Right lobe of liver (tissue), 4 donors: ENCODE data around the gene JUP.
A peak's percentile ranks its signal among the peaks of the same experiment; 100 is the strongest.

ENCODE experiments used
- CTCF ChIP-seq, 4 donors: fragments of 200-600 bp in 3 of 4; fragments of 450-650 bp in 1 of 4; IDR thresholded peaks; one replicate each; pipeline versions ENCODE4 v1.5.1 to v1.8.0; 2016 to 2022; ENCODE audit warnings: antibody characterized with exemption in 4 of 4, mild to moderate bottlenecking in 2 of 4
- POLR2A ChIP-seq: fragments of 450-650 bp; IDR thresholded peaks from one replicate; pipeline ENCODE4 v1.6.1; 2017; ENCODE audit warnings: antibody characterized with exemption, mild to moderate bottlenecking
- donor health status: DM: no; HTN: no; CAD: no.
- donor health status: DM: no; HTN: no; CAD: no.
- donor health status: DM: no; HTN: yes; CAD: no.

- TF ChIP-seq CTCF (IDR thresholded peaks at IDR 0.05) (no peak), POLR2A (peak; percentile 44)
Observed at GRCh38 chr17:41734139-41734948, 52.2 kb downstream of the JUP start, which contains the start of gene HAP1.
